ENCODE measurements around the gene MAGI1. TPM values are rescaled to one million over a fixed set of nuclear protein-coding genes. Genes with fewer than 3 reads are reported as not detected.

Gene MAGI1
- total RNA-seq, 1 donor from 2014 or later: 18.7 TPM

- H3K36me3 Mint-ChIP-seq (ENCODE audit: low read depth): peaks cover 28% of the 10 kb centered on the region
- H3K27ac Mint-ChIP-seq (ENCODE audit: unreplicated experiment): no peak overlapping the region
- TF ChIP-seq, protein P1, sequence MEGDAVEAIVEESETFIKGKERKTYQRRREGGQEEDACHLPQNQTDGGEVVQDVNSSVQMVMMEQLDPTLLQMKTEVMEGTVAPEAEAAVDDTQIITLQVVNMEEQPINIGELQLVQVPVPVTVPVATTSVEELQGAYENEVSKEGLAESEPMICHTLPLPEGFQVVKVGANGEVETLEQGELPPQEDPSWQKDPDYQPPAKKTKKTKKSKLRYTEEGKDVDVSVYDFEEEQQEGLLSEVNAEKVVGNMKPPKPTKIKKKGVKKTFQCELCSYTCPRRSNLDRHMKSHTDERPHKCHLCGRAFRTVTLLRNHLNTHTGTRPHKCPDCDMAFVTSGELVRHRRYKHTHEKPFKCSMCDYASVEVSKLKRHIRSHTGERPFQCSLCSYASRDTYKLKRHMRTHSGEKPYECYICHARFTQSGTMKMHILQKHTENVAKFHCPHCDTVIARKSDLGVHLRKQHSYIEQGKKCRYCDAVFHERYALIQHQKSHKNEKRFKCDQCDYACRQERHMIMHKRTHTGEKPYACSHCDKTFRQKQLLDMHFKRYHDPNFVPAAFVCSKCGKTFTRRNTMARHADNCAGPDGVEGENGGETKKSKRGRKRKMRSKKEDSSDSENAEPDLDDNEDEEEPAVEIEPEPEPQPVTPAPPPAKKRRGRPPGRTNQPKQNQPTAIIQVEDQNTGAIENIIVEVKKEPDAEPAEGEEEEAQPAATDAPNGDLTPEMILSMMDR (IDR thresholded peaks at IDR 0.05): no peak
- H3K4me1 Mint-ChIP-seq (ENCODE audit: low read depth): no peaks in the 10 kb centered on the region
- peak; percentile 91 for DNase-seq (ENCODE audit: low spot score)
- no peak overlapping the region for H3K4me3 Mint-ChIP-seq (ENCODE audit: unreplicated experiment)
- H3K9me3 Mint-ChIP-seq (ENCODE audit: low read depth): no peaks in the 10 kb centered on the region
- no peaks in the 10 kb centered on the region for H3K27me3 Mint-ChIP-seq (ENCODE audit: low read depth)
Measured at GRCh38 chr3:65379223-65379622, 659.5 kb downstream of the MAGI1 start.

DNA sequence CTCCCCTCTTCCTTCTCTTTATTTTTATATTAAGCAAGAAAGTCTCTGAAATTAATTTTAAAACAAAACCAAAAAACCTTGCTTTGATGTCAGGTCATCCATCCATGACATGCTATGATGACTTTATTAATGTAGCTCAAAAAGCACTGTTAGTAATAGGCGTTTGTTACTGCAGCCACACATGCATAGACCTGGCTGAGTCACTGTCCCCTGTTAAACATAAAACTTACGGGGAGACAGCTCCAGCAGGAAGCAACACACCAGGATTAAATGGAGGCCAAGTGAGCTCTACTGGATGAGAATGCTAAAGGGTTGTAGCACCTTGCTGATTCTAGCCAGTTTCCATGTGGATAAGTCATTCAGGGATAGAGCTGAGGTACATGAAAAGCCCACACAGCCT lies 661.1 kb downstream of the MAGI1 start:
- H3K9me3 Mint-ChIP-seq (ENCODE audit: low read depth): peaks cover 5% of the 10 kb centered on the region

GRCh38 chr3:65376426-65376825 lies 662.3 kb downstream of the MAGI1 start:
- DNase-seq (ENCODE audit: low spot score): no peak
- peaks cover 25% of the 10 kb centered on the region for H3K36me3 Mint-ChIP-seq (ENCODE audit: low read depth)
- no peaks in the 10 kb centered on the region for H3K27me3 Mint-ChIP-seq (ENCODE audit: low read depth)
- no peaks in the 10 kb centered on the region for H3K4me1 Mint-ChIP-seq (ENCODE audit: low read depth)
- H3K9me3 Mint-ChIP-seq (ENCODE audit: low read depth): peaks cover 15% of the 10 kb centered on the region
- H3K4me3 Mint-ChIP-seq (ENCODE audit: unreplicated experiment): no peak overlapping the region
- H3K27ac Mint-ChIP-seq (ENCODE audit: unreplicated experiment): no peak overlapping the region
- TF ChIP-seq, protein P1 (IDR thresholded peaks at IDR 0.05): no peak

More for the DNA sequence above, 661.1 kb downstream of the MAGI1 start:
- Mint-ChIP-seq H3K27ac (ENCODE audit: unreplicated experiment) (no peak overlapping the region), H3K4me3 (ENCODE audit: unreplicated experiment) (no peak overlapping the region), H3K36me3 (ENCODE audit: low read depth) (peaks cover 24% of the 10 kb centered on the region), H3K27me3 (ENCODE audit: low read depth) (no peaks in the 10 kb centered on the region), H3K4me1 (ENCODE audit: low read depth) (no peaks in the 10 kb centered on the region)
- TF ChIP-seq, protein P1 (IDR thresholded peaks at IDR 0.05): no peak
- DNase-seq (ENCODE audit: low spot score): no peak

DNA sequence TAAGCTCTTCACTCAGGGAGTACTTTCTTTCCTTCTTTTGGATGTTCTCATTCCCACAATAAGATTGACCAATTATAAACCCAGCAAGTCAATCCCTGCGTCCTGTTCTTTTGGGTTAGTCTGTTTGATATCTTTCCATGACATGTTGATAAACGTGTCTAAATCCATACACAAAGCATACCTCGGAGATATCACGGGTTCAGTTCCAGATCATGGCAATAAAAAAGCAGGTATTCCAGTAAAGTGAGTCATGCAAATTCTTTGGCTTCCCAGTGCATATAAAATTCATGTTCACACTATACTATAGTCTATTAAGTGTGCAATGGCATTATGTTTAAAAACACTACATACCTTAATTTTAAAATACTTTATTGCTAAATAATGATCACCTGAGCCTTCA lies 667.7 kb downstream of the MAGI1 start:
- Mint-ChIP-seq H3K27me3 (ENCODE audit: low read depth) (no peaks in the 10 kb centered on the region), H3K36me3 (ENCODE audit: low read depth) (peaks cover 16% of the 10 kb centered on the region), H3K4me1 (ENCODE audit: low read depth) (no peaks in the 10 kb centered on the region), H3K4me3 (ENCODE audit: unreplicated experiment) (no peak overlapping the region), H3K27ac (ENCODE audit: unreplicated experiment) (no peak overlapping the region), H3K9me3 (ENCODE audit: low read depth) (peaks cover 18% of the 10 kb centered on the region)
- no peak for DNase-seq (ENCODE audit: low spot score)
- TF ChIP-seq, protein P1 (IDR thresholded peaks at IDR 0.05): no peak

- TF ChIP-seq, protein P1 (IDR thresholded peaks at IDR 0.05): no peak
- peaks cover 18% of the 10 kb centered on the region for H3K36me3 Mint-ChIP-seq (ENCODE audit: low read depth)
- DNase-seq (ENCODE audit: low spot score): no peak
- peaks cover 3% of the 10 kb centered on the region for H3K4me1 Mint-ChIP-seq (ENCODE audit: low read depth)
- H3K27ac Mint-ChIP-seq (ENCODE audit: unreplicated experiment): no peak overlapping the region
- H3K27me3 Mint-ChIP-seq (ENCODE audit: low read depth): no peaks in the 10 kb centered on the region
- H3K9me3 Mint-ChIP-seq (ENCODE audit: low read depth): peaks cover 18% of the 10 kb centered on the region
- H3K4me3 Mint-ChIP-seq (ENCODE audit: unreplicated experiment): no peak overlapping the region
Measured at GRCh38 chr3:65368866-65369265, 669.9 kb downstream of the MAGI1 start.
